Ovary (tissue), 9 donors: ENCODE data around the gene KCNG2. TPM values are rescaled to one million over a fixed set of nuclear protein-coding genes. Genes with fewer than 3 reads are reported as not detected.

ENCODE experiments used
- DNase-seq, 5 donors: peaks; one replicate each; pipeline ENCODE4 v3.0.0-alpha.2; 2019 to 2020
- H3K27ac ChIP-seq, 2 donors: fragments of 200-600 bp; one replicate each; pipeline versions ENCODE4 v1.5.1 to v1.8.0; 2019 to 2022
- H3K27me3 ChIP-seq: fragments of 200-600 bp; one replicate; pipeline ENCODE4 v1.8.0; 2022
- H3K36me3 ChIP-seq: fragments of 200-600 bp; sonication (generic); one replicate; pipeline ENCODE4 v1.5.1; 2019
- H3K4me1 ChIP-seq: one replicate; pipeline ENCODE4 v1.8.1; 2013; ENCODE audit warnings: mild to moderate bottlenecking, moderate library complexity; ENCODE audit not compliant: insufficient read depth
- H3K4me3 ChIP-seq: fragments of 200-600 bp; sonication (generic); one replicate; pipeline ENCODE4 v1.5.1; 2017
- H3K9me3 ChIP-seq, 2 donors: fragments of 200-600 bp in 1 of 2; sonication (generic) in 1 of 2; one replicate each; pipeline versions ENCODE4 v1.5.1 to v1.8.1; 2013 to 2019; ENCODE audit warnings: mild to moderate bottlenecking in 1 of 2, moderate library complexity in 1 of 2
- CTCF ChIP-seq, 3 donors: fragments of 450-650 bp in 2 of 3; fragments of 200-600 bp in 1 of 3; IDR thresholded peaks; one replicate each; pipeline versions ENCODE4 v1.5.1 to v1.8.0; 2016 to 2022; ENCODE audit warnings: antibody characterized with exemption in 3 of 3, mild to moderate bottlenecking in 1 of 3
- EP300 ChIP-seq: sonication (generic); formaldehyde crosslinking; IDR thresholded peaks from one replicate; pipeline ENCODE4 v1.6.1; 2017; ENCODE audit warnings: antibody characterized with exemption
- POLR2A ChIP-seq: fragments of 450-650 bp; IDR thresholded peaks from one replicate; pipeline ENCODE4 v1.6.1; 2017; ENCODE audit warnings: antibody characterized with exemption, mild to moderate bottlenecking, moderate library complexity
- WGBS, 3 donors: extraction: QIAGEN DNeasy Blood & Tissue Kit in 1 of 3; methylation state at CpG; one replicate each; pipeline versions ENCODE4 v1.1.5 to v1.1.7; 2013 to 2017; 5-methylcytosine and 5-hydroxymethylcytosine counted together
- intact Hi-C, 4 donors: fragments of 100-400 bp; cut with DNase I; formaldehyde crosslinking; loops; one replicate each; pipeline versions ENCODE4 v1.11.0 to v1.15.1; 2022 to 2023
- polyA plus RNA-seq, 2 donors: library from polyadenylated mRNA; stranded (reverse); fragments of 200-250 nt in 1 of 2; fragments of 350-450 nt in 1 of 2; fragmentation: Illumina TruSeq in 1 of 2; extraction: RNeasy Lipid Tissue Mini Kit (QIAGEN cat#74804) in 1 of 2; gene quantifications; one replicate each; pipeline ENCODE4 v1.2.3, GENCODE V29; 2013 to 2014
- total RNA-seq, 7 donors: library from RNA; depleted of rRNA in 2 of 7; stranded (reverse); fragments of >200 nt in 2 of 7; fragmentation: NEBNext Ultra II Directional in 3 of 7; extraction: Animal tissue kit (Norgen Biotek cat#: 25700) in 3 of 7; gene quantifications; one replicate each; pipeline versions ENCODE4 v1.1.0 to v1.2.4, GENCODE V29; 2016 to 2023
- donor health status: DM: no; HTN: no; CAD: no; lungs with moderate emphysema.
- donor health status: DM: no; HTN: no; CAD: no.
- donor health status: Bipolar disorder and iron deficiency.
- donor health status: DM: yes; HTN: yes; CAD: no.
- donor health status: DM: no; HTN: no; CAD: no.
- donor health status: DM: yes; HTN: yes; CAD: no.

Gene KCNG2
- total and polyA plus RNA-seq, 9 donors, result 0.10 to 0.80 (median 0.21) TPM; not detected in 3

DNA sequence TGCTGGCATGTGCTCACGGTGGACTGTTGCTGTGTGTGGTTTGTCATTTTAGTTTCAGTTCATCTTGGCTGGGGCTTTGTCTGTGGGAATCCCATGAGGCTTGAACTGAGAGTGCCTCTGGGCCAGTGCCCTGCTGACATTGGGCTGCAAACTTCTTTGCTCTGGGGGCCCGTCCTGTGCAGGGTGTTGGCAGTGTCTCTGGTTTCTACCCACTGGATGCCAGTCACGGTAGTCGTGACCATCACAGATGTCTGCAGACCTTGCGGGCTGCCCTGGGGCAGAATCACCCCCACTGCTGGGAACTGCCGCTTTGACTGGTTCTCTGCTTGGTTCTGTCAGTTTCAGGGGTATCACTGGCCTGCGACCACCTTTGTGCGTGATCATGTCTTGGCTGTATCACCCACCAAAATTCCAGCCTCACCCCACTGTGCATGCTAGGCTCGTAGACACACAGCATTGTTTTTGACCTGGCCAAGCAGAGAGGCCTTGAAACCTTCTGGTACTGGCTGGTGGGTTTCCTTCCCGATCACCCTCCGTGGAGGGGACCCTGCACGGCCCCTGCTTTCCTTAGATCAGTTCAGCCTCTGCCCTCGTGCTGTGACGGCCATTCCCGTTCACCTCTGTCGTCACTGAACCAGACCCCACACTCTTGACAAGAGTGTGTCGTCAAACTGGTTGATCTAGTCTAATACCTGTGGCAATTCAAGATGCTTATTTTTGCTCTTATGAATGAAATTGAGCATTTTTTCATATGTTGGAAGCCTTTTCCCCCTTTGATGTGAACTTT is 57.6 kb downstream of the KCNG2 start:
- Histone ChIP-seq H3K27me3 (no peaks in the 10 kb centered on the region), H3K9me3 (no peaks in the 10 kb centered on the region), H3K4me1 (no peaks in the 10 kb centered on the region), H3K36me3 (no peaks in the 10 kb centered on the region), H3K4me3 (no peak overlapping the region), H3K27ac (no peak overlapping the region)
- DNase-seq, result no peak
- TF ChIP-seq POLR2A (no peak), CTCF (IDR thresholded peaks at IDR 0.05) (no peak), EP300 (no peak)
- 70 to 82% (median 75%) methylated on average over 17 of the region's 17 CpGs for WGBS, 3 donors
- intact Hi-C loops, result loop anchor here in 1 of 4 donors (10.0 kb wide), 1 partner anchor 491 kb away; no protein-coding TSS in a partner anchor

DNA sequence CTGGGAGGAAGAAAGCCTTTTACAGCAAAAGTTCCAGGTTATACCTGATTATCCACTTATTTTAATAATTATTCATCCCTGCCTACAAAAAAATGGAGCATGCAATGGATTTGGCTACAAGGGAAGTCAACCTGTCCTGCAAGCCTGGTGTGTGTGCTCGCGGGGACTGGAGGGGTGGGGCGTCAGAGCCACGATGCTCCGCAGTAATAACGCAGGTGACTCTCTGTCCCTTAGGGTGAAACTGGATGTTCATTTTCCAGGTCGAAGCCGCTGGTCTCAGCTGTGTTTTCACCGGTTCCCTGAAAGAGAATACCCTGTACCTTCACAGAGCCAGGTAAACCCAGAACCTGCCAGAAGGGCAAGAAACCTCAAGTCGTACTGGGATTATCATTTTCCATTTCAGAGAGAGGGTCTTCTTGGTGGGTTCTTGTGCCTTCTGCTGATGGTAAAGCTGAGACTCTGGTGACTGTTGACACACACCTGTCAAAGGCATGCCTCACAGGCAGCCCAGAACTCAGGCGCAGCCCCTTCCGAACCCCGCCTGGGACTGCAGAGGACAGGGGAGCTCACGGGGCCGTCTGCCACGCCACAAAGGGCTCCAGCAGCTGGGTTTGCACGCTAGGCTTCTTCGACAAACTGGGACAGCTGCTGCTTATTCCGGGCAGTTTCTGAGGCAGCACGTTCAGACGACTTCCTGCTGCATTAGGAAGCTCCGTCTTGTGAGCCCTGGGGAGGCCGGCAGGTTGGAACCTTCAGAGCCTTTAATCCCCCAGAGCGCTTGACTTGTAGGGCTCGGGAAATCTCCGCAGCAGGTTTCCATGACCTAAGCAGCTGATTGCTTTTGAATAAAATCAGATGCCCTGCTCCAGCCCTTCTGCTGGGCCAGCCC is 58.6 kb downstream of the KCNG2 start:
- H3K36me3 ChIP-seq, result no peaks in the 10 kb centered on the region
- 39 to 41% (median 40%) methylated on average over 26 of the region's 26 CpGs for WGBS, 3 donors
- DNase-seq, result no peak
- intact Hi-C loops, result loop anchor here in 1 of 4 donors (10.0 kb wide), 1 partner anchor 492 kb away; no protein-coding TSS in a partner anchor
- peaks cover 0 to 2% of the 10 kb centered on the region in 2 donors for H3K9me3 ChIP-seq
- TF ChIP-seq EP300 (no peak), POLR2A (no peak), CTCF (IDR thresholded peaks at IDR 0.05) (no peak)
- no peak overlapping the region for H3K27ac ChIP-seq
- H3K4me1 ChIP-seq, result no peaks in the 10 kb centered on the region
- no peak overlapping the region for H3K4me3 ChIP-seq
- no peaks in the 10 kb centered on the region for H3K27me3 ChIP-seq

GRCh38 chr18:79857082-79857671 is 59.4 kb downstream of the KCNG2 start:
- intact Hi-C loops, result loop anchor here in 1 of 4 donors (10.0 kb wide), 1 partner anchor 492 kb away; no protein-coding TSS in a partner anchor
- Histone ChIP-seq H3K9me3 (peaks cover 0 to 4% of the 10 kb centered on the region in 2 donors), H3K4me1 (no peaks in the 10 kb centered on the region), H3K36me3 (no peaks in the 10 kb centered on the region), H3K27ac (no peak overlapping the region), H3K27me3 (no peaks in the 10 kb centered on the region), H3K4me3 (no peak overlapping the region)
- no peak for TF ChIP-seq POLR2A
- TF ChIP-seq EP300, result no peak
- TF ChIP-seq CTCF (IDR thresholded peaks at IDR 0.05), result no peak
- 31 to 38% (median 33%) methylated on average over 13 to 14 of the region's 14 CpGs for WGBS, 3 donors
- no peak for DNase-seq

- no peaks in the 10 kb centered on the region for H3K27me3 ChIP-seq
- no peak for DNase-seq
- H3K4me1 ChIP-seq, result no peaks in the 10 kb centered on the region
- TF ChIP-seq EP300, result no peak
- intact Hi-C loops, result loop anchor here in 1 of 4 donors (10.0 kb wide), 1 partner anchor 495 kb away; no protein-coding TSS in a partner anchor
- H3K9me3 ChIP-seq, result peaks cover 0 to 4% of the 10 kb centered on the region in 2 donors
- 76 to 81% (median 78%) methylated on average over 7 of the region's 7 CpGs for WGBS, 3 donors
- H3K27ac ChIP-seq, result no peak overlapping the region
- H3K4me3 ChIP-seq, result no peak overlapping the region
- no peaks in the 10 kb centered on the region for H3K36me3 ChIP-seq
These were observed 61.6 kb downstream of the KCNG2 start for GRCh38 chr18:79859314-79859713.
